ENCODE results near the gene AFG3L2.
"Not testable (repeated sequence)": the region's sequence is repeated elsewhere in the genome, so short reads cannot be mapped to it uniquely, and the experiment has no call there.

Gene AFG3L2

DNA sequence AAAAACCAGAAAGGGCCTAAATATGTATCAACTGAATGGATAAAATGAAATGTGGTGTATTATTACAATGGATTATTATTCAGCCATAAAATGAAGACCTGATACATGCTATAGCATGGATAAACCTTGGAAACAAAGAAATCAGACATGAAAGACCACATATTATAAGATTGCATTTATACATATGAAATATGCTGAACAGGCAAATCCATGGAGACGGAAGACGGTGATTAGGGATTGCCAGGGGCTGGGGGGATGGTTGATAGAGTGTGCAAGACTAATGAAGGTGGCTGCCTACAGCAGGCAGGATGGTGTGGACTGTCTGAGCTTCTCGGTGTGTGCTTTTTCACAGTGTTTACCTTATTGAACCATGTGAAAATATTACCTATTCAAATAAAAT is 11.4 kb upstream of the AFG3L2 start:
- intact Hi-C loops (cut with DNase I; ENCODE audit: low total_unique reads) = no loop called here
- TF ChIP-seq, protein P1, sequence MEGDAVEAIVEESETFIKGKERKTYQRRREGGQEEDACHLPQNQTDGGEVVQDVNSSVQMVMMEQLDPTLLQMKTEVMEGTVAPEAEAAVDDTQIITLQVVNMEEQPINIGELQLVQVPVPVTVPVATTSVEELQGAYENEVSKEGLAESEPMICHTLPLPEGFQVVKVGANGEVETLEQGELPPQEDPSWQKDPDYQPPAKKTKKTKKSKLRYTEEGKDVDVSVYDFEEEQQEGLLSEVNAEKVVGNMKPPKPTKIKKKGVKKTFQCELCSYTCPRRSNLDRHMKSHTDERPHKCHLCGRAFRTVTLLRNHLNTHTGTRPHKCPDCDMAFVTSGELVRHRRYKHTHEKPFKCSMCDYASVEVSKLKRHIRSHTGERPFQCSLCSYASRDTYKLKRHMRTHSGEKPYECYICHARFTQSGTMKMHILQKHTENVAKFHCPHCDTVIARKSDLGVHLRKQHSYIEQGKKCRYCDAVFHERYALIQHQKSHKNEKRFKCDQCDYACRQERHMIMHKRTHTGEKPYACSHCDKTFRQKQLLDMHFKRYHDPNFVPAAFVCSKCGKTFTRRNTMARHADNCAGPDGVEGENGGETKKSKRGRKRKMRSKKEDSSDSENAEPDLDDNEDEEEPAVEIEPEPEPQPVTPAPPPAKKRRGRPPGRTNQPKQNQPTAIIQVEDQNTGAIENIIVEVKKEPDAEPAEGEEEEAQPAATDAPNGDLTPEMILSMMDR (IDR thresholded peaks at IDR 0.05) = no peak
- Histone ChIP-seq H3K9me3 (no peaks in the 10 kb centered on the region), H3K36me3 (no peaks in the 10 kb centered on the region), H3K4me1 (no peaks in the 10 kb centered on the region), H3K4me3 (no peak overlapping the region), H3K27me3 (no peaks in the 10 kb centered on the region), H3K27ac (no peak overlapping the region)
- DNase-seq = no peak

DNA sequence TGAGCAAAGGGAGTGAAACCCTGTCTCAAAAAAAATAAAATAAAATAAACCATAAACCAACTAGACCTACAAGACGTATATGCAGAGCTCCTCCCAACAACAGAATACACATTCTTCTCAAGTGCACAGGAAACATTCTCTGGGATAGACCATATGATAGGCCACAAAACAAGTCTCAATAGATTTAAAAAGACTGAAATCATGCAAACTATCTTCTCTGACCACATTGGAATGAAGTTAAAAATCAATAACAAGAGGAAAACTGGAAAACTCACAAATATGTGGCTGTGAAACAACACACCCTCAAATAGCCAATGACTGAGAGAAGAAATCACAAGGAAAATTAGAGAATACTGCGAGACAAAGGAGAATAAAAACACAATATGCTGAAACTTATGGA is 7.2 kb upstream of the AFG3L2 start:
- Histone ChIP-seq H3K4me3 (no peak overlapping the region), H3K9me3 (no peaks in the 10 kb centered on the region), H3K27ac (no peak overlapping the region), H3K36me3 (no peaks in the 10 kb centered on the region), H3K4me1 (no peaks in the 10 kb centered on the region), H3K27me3 (no peaks in the 10 kb centered on the region)
- intact Hi-C loops (cut with DNase I; ENCODE audit: low total_unique reads) = no loop called here
- DNase-seq = no peak
- TF ChIP-seq, protein P1 (IDR thresholded peaks at IDR 0.05) = no peak

DNA sequence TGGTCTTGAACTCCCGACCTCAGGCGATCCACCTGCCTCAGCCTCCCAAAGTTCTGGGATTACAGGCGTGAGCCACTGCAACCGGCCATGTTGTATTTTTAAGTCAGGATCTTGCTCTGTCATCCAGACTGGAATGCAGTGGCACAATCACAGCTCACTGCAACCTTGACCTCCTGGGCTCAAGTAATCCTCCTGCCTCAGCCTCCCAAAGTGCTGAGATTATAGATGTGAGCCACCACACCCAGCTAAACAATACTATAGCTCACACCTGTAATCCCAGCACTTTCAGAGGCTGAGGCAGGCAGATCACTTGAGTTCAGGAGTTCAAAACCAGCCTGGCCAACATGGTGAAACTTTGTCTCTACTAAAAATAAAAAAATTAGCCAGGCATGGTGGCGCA is 6.7 kb upstream of the AFG3L2 start:
- intact Hi-C loops (cut with DNase I; ENCODE audit: low total_unique reads); H3K36me3 ChIP-seq; DNase-seq; H3K27ac ChIP-seq; H3K27me3 ChIP-seq; H3K9me3 ChIP-seq; H3K4me1 ChIP-seq; H3K4me3 ChIP-seq: not testable (repeated sequence)

DNA sequence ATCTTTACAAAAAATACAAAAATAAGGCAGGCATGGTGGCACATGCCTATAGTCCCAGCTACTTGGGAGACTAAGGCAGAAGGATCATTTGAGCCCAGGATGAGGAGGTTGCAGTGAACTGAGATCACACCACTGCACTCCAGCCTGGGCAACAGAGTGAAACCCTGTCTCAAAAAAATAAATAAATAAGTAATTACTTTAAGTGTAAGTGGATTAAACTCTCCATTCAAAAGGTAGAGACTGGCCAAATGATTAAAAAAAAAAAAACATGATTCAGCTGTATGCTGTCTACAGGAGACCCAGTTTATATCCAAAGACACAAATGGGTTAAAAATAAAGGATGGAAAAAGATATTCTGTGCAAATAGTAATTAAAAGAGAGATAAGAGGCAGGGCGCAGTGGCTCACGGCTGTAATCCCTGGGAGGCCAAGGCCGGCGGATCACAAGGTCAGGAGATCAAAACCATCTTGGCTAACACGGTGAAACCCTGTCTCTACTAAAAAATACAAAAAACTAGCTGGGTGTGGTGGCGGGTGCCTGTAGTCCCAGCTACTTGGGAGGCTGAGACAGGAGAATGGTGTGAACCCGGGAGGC is 5.3 kb upstream of the AFG3L2 start:
- intact Hi-C loops (cut with DNase I; ENCODE audit: low total_unique reads); H3K4me1 ChIP-seq: not testable (repeated sequence)

DNA sequence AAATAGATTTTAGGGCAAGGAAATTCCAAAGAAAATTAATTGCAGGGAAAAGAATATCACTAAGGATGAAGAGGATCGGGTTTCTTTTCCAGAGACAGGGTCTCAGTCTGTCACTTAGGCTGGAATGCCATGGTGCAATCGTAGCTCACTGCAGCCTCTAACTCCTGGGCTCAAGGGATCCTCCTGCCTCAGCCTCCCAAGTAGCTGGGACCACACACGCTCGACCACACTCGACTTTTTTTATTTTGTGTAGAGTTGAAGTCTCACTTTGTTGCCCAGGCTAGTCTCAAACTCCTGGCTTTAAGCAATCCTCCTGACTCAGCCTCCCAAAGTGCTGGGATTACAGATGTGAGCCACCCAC is 1.2 kb upstream of the AFG3L2 start:
- not testable (repeated sequence) for H3K9me3 ChIP-seq, DNase-seq, H3K36me3 ChIP-seq, H3K27me3 ChIP-seq
- Histone ChIP-seq H3K4me3 (peak overlapping the region; percentile 76 to 83), H3K4me1 (peaks cover 0 to 35% (median 26%) of the 10 kb centered on the region in 4 donors), H3K27ac (peak overlapping the region; percentile 73 to 80)
- intact Hi-C loops (cut with DNase I; ENCODE audit: low total_unique reads) = loop anchor here (10.0 kb wide), 1 partner anchor 63 kb away; no protein-coding TSS in a partner anchor

More for the DNA sequence above, 5.3 kb upstream of the AFG3L2 start:
- DNase-seq, H3K4me3 ChIP-seq, H3K27ac ChIP-seq, H3K9me3 ChIP-seq, H3K36me3 ChIP-seq, H3K27me3 ChIP-seq: not testable (repeated sequence)

DNA sequence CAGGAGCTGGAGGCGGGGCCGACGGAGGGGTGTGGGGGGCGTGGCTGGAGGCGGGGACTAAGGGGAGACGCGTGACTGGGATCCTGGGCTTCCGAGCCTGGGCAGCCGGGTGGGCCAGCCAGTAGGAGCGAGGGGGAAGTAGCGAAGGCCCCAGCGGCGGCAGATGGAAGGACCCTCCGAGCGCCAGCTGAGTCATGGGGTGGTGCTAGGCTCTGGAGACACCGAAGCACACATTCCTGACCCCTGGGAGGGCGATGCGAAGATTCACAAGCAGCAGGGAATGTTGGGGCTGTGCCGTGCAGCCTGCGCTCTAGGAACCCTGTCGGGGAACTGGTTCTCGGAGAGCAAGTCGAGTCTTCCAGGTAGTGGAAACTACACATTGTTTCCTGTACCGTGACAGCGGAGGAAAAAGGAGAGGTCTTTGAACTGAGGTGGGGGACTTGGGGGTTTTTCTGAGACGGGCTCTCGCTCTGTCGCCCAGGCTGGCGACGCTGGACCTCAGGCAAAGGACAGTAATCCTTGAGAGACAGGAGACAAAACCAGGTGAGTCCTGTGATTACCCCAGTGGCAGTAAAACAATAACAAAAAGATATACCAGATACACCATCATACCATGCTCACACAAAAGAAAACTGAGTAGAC is 650 bp upstream of the AFG3L2 start:
- Histone ChIP-seq H3K9me3 (no peaks in the 10 kb centered on the region), H3K36me3 (no peaks in the 10 kb centered on the region), H3K4me3 (peak overlapping the region; percentile 76 to 83), H3K27me3 (no peaks in the 10 kb centered on the region), H3K27ac (peak overlapping the region; percentile 73 to 80), H3K4me1 (peaks cover 0 to 37% (median 28%) of the 10 kb centered on the region in 4 donors)
- TF ChIP-seq, protein P1 (IDR thresholded peaks at IDR 0.05) = peak in 1 of 2 experiments; percentile 54
- intact Hi-C loops (cut with DNase I; ENCODE audit: low total_unique reads) = loop anchor here (10.0 kb wide), 1 partner anchor 63 kb away; no protein-coding TSS in a partner anchor
- no peak for DNase-seq

DNA sequence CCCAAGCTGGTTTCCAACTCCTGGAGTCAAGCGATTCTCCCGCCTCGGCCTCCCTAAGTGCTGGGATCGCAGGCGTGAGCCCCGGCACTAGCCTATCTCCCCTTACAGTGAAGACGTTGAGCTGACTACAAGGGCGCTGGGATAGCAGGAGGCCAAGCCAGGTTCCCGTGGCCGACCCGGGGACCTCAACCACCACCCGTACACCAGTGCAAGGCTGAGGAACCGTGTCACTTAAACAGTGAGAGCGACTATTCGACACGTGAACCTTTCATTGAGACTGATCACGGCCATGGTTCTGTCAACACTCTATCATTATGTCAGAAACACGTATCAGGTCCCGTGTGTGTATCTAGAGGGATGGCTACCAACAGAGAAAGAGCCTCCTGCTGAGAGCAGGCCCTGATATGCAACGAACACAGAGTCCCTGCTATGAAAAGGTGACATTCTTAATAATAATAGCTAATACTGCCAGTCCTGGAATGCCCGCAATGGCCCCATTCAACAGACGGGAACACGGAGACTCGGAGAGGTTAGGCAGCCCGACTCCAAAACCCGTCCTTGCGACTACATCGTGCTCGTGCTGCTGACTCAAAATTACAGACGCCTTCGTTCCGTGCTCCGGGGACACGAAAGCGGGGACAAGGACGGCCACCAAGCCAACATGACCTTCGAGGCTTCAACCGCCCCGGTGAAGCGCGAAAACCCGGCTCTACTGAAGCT is 833 bp downstream of the AFG3L2 start:
- Histone ChIP-seq H3K9me3 (no peaks in the 10 kb centered on the region), H3K4me1 (peaks cover 0 to 43% (median 30%) of the 10 kb centered on the region in 4 donors), H3K27me3 (no peaks in the 10 kb centered on the region), H3K27ac (peak overlapping the region; percentile 94 to 95), H3K36me3 (no peaks in the 10 kb centered on the region), H3K4me3 (peak overlapping the region; percentile 76 to 83)
- no peak for DNase-seq
- TF ChIP-seq, protein P1 (IDR thresholded peaks at IDR 0.05) = no peak
- intact Hi-C loops (cut with DNase I; ENCODE audit: low total_unique reads) = loop anchor here (10.0 kb wide), 1 partner anchor 61 kb away; no protein-coding TSS in a partner anchor
